IMR-90 (cell line): Measurements from ENCODE around the gene DENND2D. TPM values are rescaled to one million over a fixed set of nuclear protein-coding genes. Genes with fewer than 3 reads are reported as not detected.
A peak's percentile ranks its signal among the peaks of the same experiment; 100 is the strongest.

Experiments used
- ATAC-seq: fragments of 200-7000 bp; cut with Tn5 transposase; 2 replicates; pipeline ENCODE4 v1.9.1; 2020; ENCODE audit warnings: low read depth, mild to moderate bottlenecking, moderate library complexity
- BruUV-seq: library from RNA; stranded (reverse); fragments of 400-500 nt; replicated peaks from 2 replicates; lab custom pipeline; 2021; lab: Mats Ljungman, UMichigan
- CTCF ChIA-PET: fragments of 300-600 bp; formaldehyde crosslinking; extraction: SDS; loops from one replicate; lab custom pipeline; 2021; ENCODE audit warnings: antibody characterized with exemption; lab: Yijun Ruan, JAX
- POLR2A ChIA-PET: fragments of 300-600 bp; sonication (Branson Sonifier 250); formaldehyde crosslinking; loops from one replicate; lab custom pipeline; 2022; ENCODE audit warnings: antibody characterized with exemption; ENCODE audit not compliant: unreplicated experiment; lab: Charles Lee
- DNase-seq: peaks from one replicate; pipeline ENCODE4 v3.0.0; 2013
- H2AFZ ChIP-seq: replicated peaks from 2 replicates; pipeline ENCODE3; 2013; ENCODE audit warnings: low read length, mild to moderate bottlenecking; ENCODE audit not compliant: poor library complexity
- H2AK5ac ChIP-seq: 2 replicates; pipeline ENCODE4 v1.6.1; 2013; ENCODE audit warnings: low read depth, low read length, inconsistent platforms
- H2AK9ac ChIP-seq: replicated peaks from 2 replicates; pipeline ENCODE3; 2013; ENCODE audit warnings: mild to moderate bottlenecking, low read depth, low read length, moderate library complexity; ENCODE audit not compliant: poor library complexity
- H2BK120ac ChIP-seq: 2 replicates; pipeline ENCODE4 v1.6.1; 2013; ENCODE audit warnings: low read depth, low read length, inconsistent platforms
- H2BK15ac ChIP-seq: 3 replicates; pipeline ENCODE4 v1.6.1; 2013; ENCODE audit warnings: low read depth, low read length, inconsistent platforms
- H2BK20ac ChIP-seq: 2 replicates; pipeline ENCODE4 v1.6.1; 2013; ENCODE audit warnings: low read depth, mild to moderate bottlenecking, inconsistent platforms, low read length, moderate library complexity
- H2BK5ac ChIP-seq: 2 replicates; pipeline ENCODE4 v1.6.1; 2013; ENCODE audit warnings: mild to moderate bottlenecking, low read depth, low read length, inconsistent platforms; ENCODE audit not compliant: poor library complexity, severe bottlenecking
- H3K14ac ChIP-seq: replicated peaks from 2 replicates; pipeline ENCODE4 v1.6.1; 2013; ENCODE audit warnings: low read depth, low read length, inconsistent platforms
- H3K18ac ChIP-seq: 2 replicates; pipeline ENCODE4 v1.6.1; 2013; ENCODE audit warnings: low read depth, low read length, control low read depth
- H3K23ac ChIP-seq: 2 replicates; pipeline ENCODE4 v1.6.1; 2013; ENCODE audit warnings: low read depth, low read length, inconsistent platforms
- H3K27ac ChIP-seq: 2 replicates; pipeline ENCODE4 v1.5.1; 2013; ENCODE audit warnings: mild to moderate bottlenecking, control low read depth, low read length; ENCODE audit not compliant: insufficient read depth
- H3K27me3 ChIP-seq: 2 replicates; pipeline ENCODE4 v1.6.1; 2013; ENCODE audit warnings: low read length; ENCODE audit not compliant: control insufficient read depth, insufficient read depth
- H3K36me3 ChIP-seq: 2 replicates; pipeline ENCODE4 v1.6.1; 2013; ENCODE audit warnings: low read length, mixed read lengths; ENCODE audit not compliant: control insufficient read depth, insufficient read depth
- H3K4ac ChIP-seq: 2 replicates; pipeline ENCODE4 v1.6.1; 2013; ENCODE audit warnings: low read depth, low read length, inconsistent platforms
- H3K4me1 ChIP-seq: 2 replicates; pipeline ENCODE4 v1.6.1; 2013; ENCODE audit warnings: low read length, mixed read lengths; ENCODE audit not compliant: control insufficient read depth, insufficient read depth
- H3K4me2 ChIP-seq: 2 replicates; pipeline ENCODE4 v1.6.1; 2013; ENCODE audit warnings: low read depth, mild to moderate bottlenecking, control low read depth, low read length, moderate library complexity
- H3K4me3 ChIP-seq: 2 replicates; pipeline ENCODE4 v1.5.1; 2013; ENCODE audit warnings: low read depth, mild to moderate bottlenecking, control low read depth, low read length, moderate library complexity; ENCODE audit not compliant: insufficient read depth
- H3K56ac ChIP-seq: 2 replicates; pipeline ENCODE4 v1.6.1; 2013; ENCODE audit warnings: low read length, inconsistent platforms; ENCODE audit not compliant: insufficient read depth; ENCODE audit errors: extremely low read depth
- H3K79me1 ChIP-seq, 2 experiments: 2 replicates each; pipeline ENCODE4 v1.6.1; 2013; ENCODE audit warnings: low read length in 2 of 2, inconsistent platforms in 1 of 2, low read depth in 1 of 2
- H3K9ac ChIP-seq: 2 replicates; pipeline ENCODE4 v1.6.1; 2013; ENCODE audit warnings: low read depth, low read length, control low read depth
- H3K9me1 ChIP-seq: 2 replicates; pipeline ENCODE4 v1.6.1; 2013; ENCODE audit warnings: low read length, inconsistent platforms; ENCODE audit not compliant: insufficient read depth
- H3K9me3 ChIP-seq: 2 replicates; pipeline ENCODE4 v1.6.1; 2013; ENCODE audit warnings: low read length; ENCODE audit not compliant: control insufficient read depth, insufficient read depth
- H4K20me1 ChIP-seq: 2 replicates; pipeline ENCODE4 v1.6.1; 2013; ENCODE audit warnings: low read length, inconsistent platforms; ENCODE audit not compliant: insufficient read depth
- H4K5ac ChIP-seq: 2 replicates; pipeline ENCODE4 v1.6.1; 2013; ENCODE audit warnings: mild to moderate bottlenecking, low read depth, low read length, control low read depth
- H4K8ac ChIP-seq, 2 experiments: 2 replicates each; pipeline ENCODE4 v1.6.1; 2013; ENCODE audit warnings: low read depth in 2 of 2, low read length in 2 of 2, control low read depth in 1 of 2, inconsistent platforms in 1 of 2
- H4K91ac ChIP-seq: 2 replicates; pipeline ENCODE4 v1.6.1; 2013; ENCODE audit warnings: low read depth, low read length, inconsistent platforms; ENCODE audit not compliant: insufficient read depth
- BHLHE40 ChIP-seq: fragments of 150-350 bp; IDR thresholded peaks from 2 replicates; pipeline ENCODE4 v1.6.1; 2016; ENCODE audit warnings: mild to moderate bottlenecking, low read depth, low read length
- CEBPB ChIP-seq: IDR thresholded peaks from 2 replicates; pipeline ENCODE4 v1.6.1; 2012; ENCODE audit warnings: low read depth, low read length, improper control_type of control experiment
- CHD1 ChIP-seq: IDR thresholded peaks from 2 replicates; pipeline ENCODE4 v1.6.1; 2012; ENCODE audit warnings: low read depth, low read length, improper control_type of control experiment
- CTCF ChIP-seq: conservative IDR thresholded peaks from 2 replicates; pipeline ENCODE4 v1.5.1; 2012; ENCODE audit warnings: mild to moderate bottlenecking, low read depth, low read length, improper control_type of control experiment
- ELK1 ChIP-seq: fragments of 150-350 bp; IDR thresholded peaks from 2 replicates; pipeline ENCODE4 v1.6.1; 2016; ENCODE audit warnings: low read depth, mild to moderate bottlenecking, low read length, moderate library complexity, borderline replicate concordance
- FOS ChIP-seq: fragments of 150-350 bp; IDR thresholded peaks from 2 replicates; pipeline ENCODE4 v1.6.1; 2016; ENCODE audit warnings: low read depth, low read length
- MAFK ChIP-seq: IDR thresholded peaks from 2 replicates; pipeline ENCODE4 v1.6.1; 2012; ENCODE audit warnings: low read depth, low read length, improper control_type of control experiment
- MAZ ChIP-seq: IDR thresholded peaks from 2 replicates; pipeline ENCODE4 v1.6.1; 2012; ENCODE audit warnings: low read depth, mild to moderate bottlenecking, low read length, improper control_type of control experiment, moderate library complexity, borderline replicate concordance
- MXI1 ChIP-seq: IDR thresholded peaks from 2 replicates; pipeline ENCODE4 v1.6.1; 2012; ENCODE audit warnings: low read depth, mild to moderate bottlenecking, low read length, moderate library complexity, borderline replicate concordance
- NFE2L2 ChIP-seq: fragments of 150-350 bp; IDR thresholded peaks from 2 replicates; pipeline ENCODE4 v1.6.1; 2016; ENCODE audit warnings: low read depth, mild to moderate bottlenecking, low read length
- POLR2A ChIP-seq: IDR thresholded peaks from 2 replicates; pipeline ENCODE4 v1.6.1; 2012; ENCODE audit warnings: mild to moderate bottlenecking, low read depth, low read length
- RAD21 ChIP-seq: IDR thresholded peaks from 2 replicates; pipeline ENCODE4 v1.6.1; 2012; ENCODE audit warnings: low read length, improper control_type of control experiment
- RCOR1 ChIP-seq: IDR thresholded peaks from 2 replicates; pipeline ENCODE4 v1.6.1; 2012; ENCODE audit warnings: mild to moderate bottlenecking, low read length, improper control_type of control experiment; ENCODE audit not compliant: insufficient replicate concordance
- RFX5 ChIP-seq: IDR thresholded peaks from 2 replicates; pipeline ENCODE4 v1.8.0; 2012; ENCODE audit warnings: low read depth, mild to moderate bottlenecking, low read length, moderate library complexity
- SMC3 ChIP-seq: fragments of 150-350 bp; IDR thresholded peaks from 2 replicates; pipeline ENCODE4 v1.6.1; 2016; ENCODE audit warnings: low read depth, mild to moderate bottlenecking, antibody characterized with exemption, low read length, moderate library complexity
- USF2 ChIP-seq: fragments of 150-350 bp; IDR thresholded peaks from 2 replicates; pipeline ENCODE4 v1.6.1; 2017; ENCODE audit warnings: mild to moderate bottlenecking, antibody characterized with exemption, low read length, low read depth
- WGBS, 2 experiments: methylation state at CpG; one replicate each; pipeline versions ENCODE4 v1.1.5 to v1.1.7; 2013; ENCODE audit warnings: missing lambda C conversion rate in 2 of 2; ENCODE audit not compliant: insufficient read length in 1 of 2; ENCODE audit errors: extremely low coverage in 2 of 2; 5-methylcytosine and 5-hydroxymethylcytosine counted together
- dilution Hi-C: fragments of 300-500 bp; cut with HindIII; formaldehyde crosslinking; loops from one replicate; pipeline ENCODE4 v1.14.3; 2018; ENCODE audit warnings: low sequenced_read_pairs; ENCODE audit not compliant: unreplicated experiment
- in situ Hi-C: fragments of 300-500 bp; cut with MboI; formaldehyde crosslinking; loops from 3 replicates; pipeline ENCODE4 v1.14.3; 2019; ENCODE audit warnings: low sequenced_read_pairs, inconsistent platforms, mixed read lengths
- intact Hi-C: fragments of 100-400 bp; cut with micrococcal nuclease; formaldehyde crosslinking; loops from 2 replicates; pipeline ENCODE4 v1.10.0; 2022
- polyA plus RNA-seq, 3 experiments: library from polyadenylated mRNA; depleted of rRNA; stranded (reverse); fragments of >200 nt; gene quantifications; 2 replicates each; pipeline ENCODE4 v1.2.3, GENCODE V29; 2012; ENCODE audit warnings: low replicate concordance in 1 of 3
- total RNA-seq: library from RNA; depleted of rRNA; stranded (reverse); fragments of >200 nt; gene quantifications from 2 replicates; pipeline ENCODE4 v1.2.3, GENCODE V29; 2012

DENND2D gene
- total and polyA plus RNA-seq, 2 of the 4 experiments (the other 2 are of a cell fraction), result 0.86 to 0.90 TPM

- H3K23ac ChIP-seq, result no peak overlapping the region
- no peak for TF ChIP-seq CEBPB
- TF ChIP-seq BHLHE40, result no peak
- TF ChIP-seq NFE2L2, result no peak
- TF ChIP-seq ELK1, result no peak
- no peak for TF ChIP-seq POLR2A
- TF ChIP-seq USF2, result no peak
- no peak for TF ChIP-seq MAZ
- no peak for TF ChIP-seq RCOR1
- TF ChIP-seq CTCF, result no peak
- no peak for TF ChIP-seq MXI1
- no peak for TF ChIP-seq CHD1
- no peak for TF ChIP-seq FOS
- TF ChIP-seq MAFK, result no peak
- TF ChIP-seq SMC3, result no peak
- TF ChIP-seq RFX5, result no peak
- no peak for TF ChIP-seq RAD21
These were observed 22.8 kb upstream of the DENND2D start for GRCh38 chr1:111223126-111223685.

More at GRCh38 chr1:111223126-111223685, 22.8 kb upstream of the DENND2D start:
- no peaks in the 10 kb centered on the region for H3K79me1 ChIP-seq
- ChIA-PET CTCF (interaction anchor here (0.9 to 2.0 kb wide), 7 partner anchors 9 to 216 kb away, joined by 3 to 7 read pairs (median 5); no protein-coding TSS in a partner anchor), POLR2A (no interaction called here)
- H3K9ac ChIP-seq, result no peak overlapping the region
- no peak overlapping the region for H4K8ac ChIP-seq
- 80% methylated on average over 5 of the region's 6 CpGs; no CpG with 5 or more reads in 1 of the 2 experiments for WGBS, 2 experiments
- peak overlapping the region; percentile 77 for H2AK9ac ChIP-seq
- intact Hi-C loops, result loop anchor here (1.0 to 10.0 kb wide), 5 partner anchors 84 to 544 kb away; no protein-coding TSS in a partner anchor
- no peak overlapping the region for H2AK5ac ChIP-seq
- H3K18ac ChIP-seq, result no peak overlapping the region
- ATAC-seq, result no peak
- H3K4me2 ChIP-seq, result no peak overlapping the region
- H2BK15ac ChIP-seq, result no peak overlapping the region
- H3K27me3 ChIP-seq, result no peaks in the 10 kb centered on the region
- no peak overlapping the region for H2BK5ac ChIP-seq
- H2BK120ac ChIP-seq, result no peak overlapping the region
- H2BK20ac ChIP-seq, result no peak overlapping the region
- no peaks in the 10 kb centered on the region for H3K9me1 ChIP-seq
- H4K91ac ChIP-seq, result no peak overlapping the region
- H3K4me1 ChIP-seq, result peaks cover 14% of the 10 kb centered on the region
- H2AFZ ChIP-seq, result peak overlapping the region; percentile 83
- DNase-seq, result no peak
- H4K5ac ChIP-seq, result no peak overlapping the region
- in situ Hi-C loops, result loop anchor here (5.0 to 10.0 kb wide), 4 partner anchors 112 to 542 kb away; no protein-coding TSS in a partner anchor
- no peaks in the 10 kb centered on the region for H4K20me1 ChIP-seq
- H3K9me3 ChIP-seq, result no peaks in the 10 kb centered on the region
- no peak overlapping the region for H3K4ac ChIP-seq
- H3K14ac ChIP-seq, result peak overlapping the region; percentile 40; the same call in 1 of the 2 replicates
- no TSS peak for BruUV-seq
- no peak overlapping the region for H3K56ac ChIP-seq
- no peak overlapping the region for H3K27ac ChIP-seq
- dilution Hi-C loops, result no loop called here
- no peaks in the 10 kb centered on the region for H3K36me3 ChIP-seq
- H3K4me3 ChIP-seq, result no peak overlapping the region
